CD4-positive, alpha-beta T cell treated with Interleukin-1 beta for 1 hour (primary cell): ENCODE data around the gene CDH22.

Experiments used
- DNase-seq, 2 donors: peaks; one replicate each; pipeline ENCODE4 v3.0.0-alpha.2; 2020 to 2022

CDH22 gene

GRCh38 chr20:46308258-46309157 lies at the start of gene CDH22:
Gene CDH22 (minus strand): TSS chr20:46308498. CDS start chr20:46251294, 57,204 bp downstream.
- DNase-seq = peak; percentile 25 to 39

- no peak for DNase-seq
Measured at GRCh38 chr20:46357030-46357514, 48.8 kb upstream of the CDH22 start.

GRCh38 chr20:46356195-46357029 lies 48.1 kb upstream of the CDH22 start:
- DNase-seq = no peak

GRCh38 chr20:46355778-46356177 lies 47.5 kb upstream of the CDH22 start:
- no peak for DNase-seq

- DNase-seq = no peak
Measured at GRCh38 chr20:46354920-46355654, 46.8 kb upstream of the CDH22 start.

- DNase-seq = no peak
Measured at GRCh38 chr20:46354207-46354555, 45.9 kb upstream of the CDH22 start.

GRCh38 chr20:46353500-46354206 lies 45.4 kb upstream of the CDH22 start:
- DNase-seq = no peak

- no peak for DNase-seq
Measured at GRCh38 chr20:46352370-46352938, 44.2 kb upstream of the CDH22 start.

GRCh38 chr20:46351357-46352058 lies 43.2 kb upstream of the CDH22 start:
- no peak for DNase-seq

- no peak for DNase-seq
Measured at GRCh38 chr20:46350986-46351267, 42.6 kb upstream of the CDH22 start.

- peak in 1 of 2 donors; percentile 23 for DNase-seq
Measured at GRCh38 chr20:46350201-46350985, 42.1 kb upstream of the CDH22 start.

- no peak for DNase-seq
Measured at GRCh38 chr20:46349742-46350056, 41.4 kb upstream of the CDH22 start.

GRCh38 chr20:46349035-46349741 lies 40.9 kb upstream of the CDH22 start:
- DNase-seq = peak; percentile 49

GRCh38 chr20:46347841-46348803 lies 39.8 kb upstream of the CDH22 start:
- no peak for DNase-seq

- no peak for DNase-seq
Measured at GRCh38 chr20:46346770-46347169, 38.5 kb upstream of the CDH22 start.

GRCh38 chr20:46344488-46345162 lies 36.3 kb upstream of the CDH22 start:
- DNase-seq = no peak

GRCh38 chr20:46343975-46344357 lies 35.7 kb upstream of the CDH22 start:
- no peak for DNase-seq

GRCh38 chr20:46343348-46343974 lies 35.2 kb upstream of the CDH22 start:
- no peak for DNase-seq
